Mesenchymal stem cell (in vitro differentiated cells and primary cell): ENCODE measurements around the gene PAX5.

Experiments
- DNase-seq: peaks from one replicate; pipeline ENCODE4 v3.0.0-alpha.2; 2013
- H2AFZ ChIP-seq: one replicate; pipeline ENCODE4 v1.6.1; 2013; ENCODE audit warnings: low read depth, mild to moderate bottlenecking, control low read depth, inconsistent platforms, low read length, moderate library complexity
- H2AK5ac ChIP-seq: 2 replicates; pipeline ENCODE4 v1.6.1; 2013; ENCODE audit warnings: low read length, moderate library complexity, mild to moderate bottlenecking, inconsistent platforms; ENCODE audit not compliant: severe bottlenecking
- H2BK120ac ChIP-seq: one replicate; pipeline ENCODE4 v1.6.1; 2013; ENCODE audit warnings: low read depth, mild to moderate bottlenecking, inconsistent platforms, low read length, moderate library complexity
- H2BK12ac ChIP-seq, 2 experiments: one replicate each; pipeline ENCODE4 v1.6.1; 2013; ENCODE audit warnings: inconsistent platforms in 2 of 2, low read length in 2 of 2, mild to moderate bottlenecking in 2 of 2, moderate library complexity in 2 of 2, control low read depth in 1 of 2
- H2BK15ac ChIP-seq: one replicate; pipeline ENCODE4 v1.6.1; 2013; ENCODE audit warnings: mild to moderate bottlenecking, low read depth, inconsistent platforms; ENCODE audit not compliant: poor library complexity, severe bottlenecking
- H2BK5ac ChIP-seq: 2 replicates; pipeline ENCODE4 v1.6.1; 2013; ENCODE audit warnings: low read depth, mild to moderate bottlenecking, low read length, control low read depth, inconsistent platforms; ENCODE audit not compliant: poor library complexity, severe bottlenecking
- H3K14ac ChIP-seq, 2 experiments: one replicate each; pipeline ENCODE4 v1.6.1; 2013; ENCODE audit warnings: inconsistent platforms in 2 of 2, low read length in 2 of 2, control low read depth in 1 of 2, mild to moderate bottlenecking in 1 of 2, moderate library complexity in 1 of 2
- H3K18ac ChIP-seq, 2 experiments: one replicate each; pipeline ENCODE4 v1.6.1; 2013; ENCODE audit warnings: inconsistent platforms in 2 of 2, low read length in 2 of 2, control low read depth in 1 of 2, low read depth in 1 of 2, mild to moderate bottlenecking in 1 of 2
- H3K23ac ChIP-seq, 2 experiments: one replicate each; pipeline ENCODE4 v1.6.1; 2013; ENCODE audit warnings: inconsistent platforms in 2 of 2, low read length in 2 of 2, mild to moderate bottlenecking in 2 of 2, moderate library complexity in 2 of 2, control low read depth in 1 of 2
- H3K27ac ChIP-seq: 2 replicates; pipeline ENCODE4 v1.5.1; 2013; ENCODE audit warnings: mild to moderate bottlenecking, moderate library complexity, low read length, control low read depth, inconsistent platforms; ENCODE audit not compliant: poor library complexity, severe bottlenecking
- H3K27me3 ChIP-seq, 2 experiments: 2 replicates each; pipeline versions ENCODE4 v1.6.1 to v1.7.0; 2013; ENCODE audit warnings: low read length in 2 of 2, mild to moderate bottlenecking in 2 of 2, moderate library complexity in 2 of 2, control low read depth in 1 of 2, inconsistent platforms in 1 of 2; ENCODE audit not compliant: control insufficient read depth in 1 of 2, insufficient read depth in 1 of 2
- H3K36me3 ChIP-seq, 2 experiments: 2 replicates each; pipeline versions ENCODE4 v1.6.1 to v1.7.0; 2013; ENCODE audit warnings: low read length in 2 of 2, control low read depth in 1 of 2, inconsistent platforms in 1 of 2, low read depth in 1 of 2, mild to moderate bottlenecking in 1 of 2; ENCODE audit not compliant: insufficient read depth in 2 of 2, control insufficient read depth in 1 of 2
- H3K4ac ChIP-seq, 2 experiments: one replicate each; pipeline ENCODE4 v1.6.1; 2013; ENCODE audit warnings: inconsistent platforms in 2 of 2, low read length in 2 of 2, mild to moderate bottlenecking in 2 of 2, moderate library complexity in 2 of 2, control low read depth in 1 of 2, low read depth in 1 of 2
- H3K4me1 ChIP-seq: 2 replicates; pipeline ENCODE4 v1.6.1; 2013; ENCODE audit warnings: low read depth, low read length, control low read depth; ENCODE audit not compliant: control insufficient read depth, insufficient read depth
- H3K4me2 ChIP-seq: 2 replicates; pipeline ENCODE4 v1.6.1; 2013; ENCODE audit warnings: low read length, mild to moderate bottlenecking, inconsistent platforms; ENCODE audit not compliant: poor library complexity, severe bottlenecking
- H3K4me3 ChIP-seq, 2 experiments: 2 replicates each; pipeline versions ENCODE4 v1.5.1 to v1.7.0; 2013; ENCODE audit warnings: low read length in 2 of 2, mild to moderate bottlenecking in 2 of 2, control low read depth in 1 of 2, low read depth in 1 of 2; ENCODE audit not compliant: insufficient read depth in 1 of 2
- H3K79me1 ChIP-seq: replicated peaks from 2 replicates; pipeline ENCODE4 v1.6.1; 2013; ENCODE audit warnings: mild to moderate bottlenecking, control low read depth, low read length, inconsistent platforms; ENCODE audit not compliant: poor library complexity, severe bottlenecking
- H3K9ac ChIP-seq: 2 replicates; pipeline ENCODE4 v1.7.0; 2013; ENCODE audit warnings: mild to moderate bottlenecking, low read length, moderate library complexity
- H3K9me3 ChIP-seq: 2 replicates; pipeline ENCODE4 v1.7.0; 2013; ENCODE audit warnings: mild to moderate bottlenecking, low read length; ENCODE audit not compliant: control insufficient read depth
- H4K8ac ChIP-seq: one replicate; pipeline ENCODE4 v1.6.1; 2013; ENCODE audit warnings: inconsistent platforms, mild to moderate bottlenecking, low read length, moderate library complexity
- H4K91ac ChIP-seq: one replicate; pipeline ENCODE4 v1.6.1; 2013; ENCODE audit warnings: mild to moderate bottlenecking, low read length, inconsistent platforms
- WGBS: methylation state at CpG from one replicate; pipeline ENCODE4 v1.1.7; 2013; ENCODE audit warnings: mixed read lengths; 5-methylcytosine and 5-hydroxymethylcytosine counted together

PAX5 gene

DNA sequence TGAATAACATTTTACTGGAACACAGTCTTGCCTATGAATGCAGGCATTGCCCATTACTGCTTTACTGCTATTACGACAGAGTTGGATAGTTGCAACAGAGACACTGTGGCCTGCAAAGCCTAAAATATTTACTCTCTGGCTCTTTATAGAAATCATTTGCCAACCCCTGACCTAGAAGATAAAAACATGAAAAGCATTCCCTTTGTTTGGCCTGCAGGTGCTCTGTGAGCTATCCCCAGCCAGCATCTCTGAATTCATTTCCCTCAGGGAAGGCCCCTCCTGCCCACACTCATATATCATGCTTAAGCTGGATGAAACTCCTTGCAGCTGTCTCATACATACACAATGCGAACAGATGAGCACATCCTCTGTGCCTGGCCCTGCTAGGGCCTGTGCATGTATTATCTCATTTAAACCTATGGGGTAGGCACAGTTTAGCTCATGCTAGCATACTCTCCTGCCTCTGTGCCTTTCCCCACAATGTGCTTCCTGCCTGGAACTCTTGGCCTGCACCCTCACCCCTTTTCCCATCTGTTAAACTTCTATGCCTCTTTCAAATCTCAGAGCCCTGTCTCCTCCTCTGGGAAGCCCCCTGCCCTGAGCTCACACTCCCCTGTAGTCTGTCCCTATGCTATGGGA lies 193.1 kb downstream of the PAX5 start:
- Histone ChIP-seq H3K79me1 (no peaks in the 10 kb centered on the region), H3K27me3 (peaks cover 88 to 91% of the 10 kb centered on the region in 2 experiments), H3K14ac (no peak overlapping the region), H2BK15ac (no peak overlapping the region), H4K91ac (no peak overlapping the region), H3K4me3 (no peak overlapping the region), H3K4ac (no peak overlapping the region), H2AK5ac (no peak overlapping the region), H2BK120ac (no peak overlapping the region), H3K23ac (peak overlapping the region in 1 of 2 experiments; percentile 61), H4K8ac (no peak overlapping the region), H3K9me3 (no peaks in the 10 kb centered on the region), H3K9ac (no peak overlapping the region), H3K18ac (no peak overlapping the region), H3K4me1 (peaks cover 2% of the 10 kb centered on the region), H2BK12ac (no peak overlapping the region), H2AFZ (no peak overlapping the region), H2BK5ac (no peak overlapping the region), H3K4me2 (no peak overlapping the region), H3K36me3 (no peaks in the 10 kb centered on the region), H3K27ac (no peak overlapping the region)
- WGBS, result 76% methylated on average over 2 of the region's 2 CpGs
- no peak for DNase-seq

- no peaks in the 10 kb centered on the region for H3K9me3 ChIP-seq
- no peak overlapping the region for H3K4me2 ChIP-seq
- no peak overlapping the region for H2AK5ac ChIP-seq
- no peak overlapping the region for H4K8ac ChIP-seq
- no peak overlapping the region for H3K14ac ChIP-seq
- no peak overlapping the region for H2BK15ac ChIP-seq
- H2BK12ac ChIP-seq, result no peak overlapping the region
- H2AFZ ChIP-seq, result no peak overlapping the region
- no peak for DNase-seq
- no peak overlapping the region for H2BK5ac ChIP-seq
- no peak overlapping the region for H3K23ac ChIP-seq
- H3K18ac ChIP-seq, result no peak overlapping the region
- no peaks in the 10 kb centered on the region for H3K79me1 ChIP-seq
- WGBS, result 84% methylated on average over 15 of the region's 15 CpGs
- peaks cover 2% of the 10 kb centered on the region for H3K4me1 ChIP-seq
- no peak overlapping the region for H3K4ac ChIP-seq
- H3K9ac ChIP-seq, result no peak overlapping the region
- no peaks in the 10 kb centered on the region for H3K36me3 ChIP-seq
- peak overlapping the region in 1 of 2 experiments; percentile 17 for H3K4me3 ChIP-seq
- H3K27ac ChIP-seq, result no peak overlapping the region
- peaks cover 84 to 86% of the 10 kb centered on the region in 2 experiments for H3K27me3 ChIP-seq
- no peak overlapping the region for H4K91ac ChIP-seq
- no peak overlapping the region for H2BK120ac ChIP-seq
Observed at GRCh38 chr9:36839131-36839885, 194.8 kb downstream of the PAX5 start.

GRCh38 chr9:36837431-36838405 lies 196.3 kb downstream of the PAX5 start:
- Histone ChIP-seq H2BK5ac (no peak overlapping the region), H3K23ac (no peak overlapping the region), H4K91ac (no peak overlapping the region), H2AK5ac (no peak overlapping the region), H3K4me3 (no peak overlapping the region), H3K9ac (no peak overlapping the region), H2BK15ac (no peak overlapping the region), H3K4ac (no peak overlapping the region), H2BK120ac (no peak overlapping the region), H3K27me3 (peaks cover 71 to 72% of the 10 kb centered on the region in 2 experiments), H3K18ac (no peak overlapping the region), H3K9me3 (no peaks in the 10 kb centered on the region), H3K79me1 (no peaks in the 10 kb centered on the region), H3K14ac (peak overlapping the region in 1 of 2 experiments; percentile 76), H4K8ac (no peak overlapping the region), H3K27ac (no peak overlapping the region), H3K4me1 (peaks cover under 1% of the 10 kb centered on the region), H3K36me3 (no peaks in the 10 kb centered on the region), H2AFZ (no peak overlapping the region), H2BK12ac (no peak overlapping the region), H3K4me2 (no peak overlapping the region)
- WGBS, result 78% methylated on average over 15 of the region's 17 CpGs
- DNase-seq, result no peak
